Transverse colon (tissue), 4 donors: ENCODE measurements around the gene SLC6A16.
"Not testable (repeated sequence)": the region's sequence is repeated elsewhere in the genome, so short reads cannot be mapped to it uniquely, and the experiment has no call there.

ENCODE experiments used
- EP300 ChIP-seq: sonication (generic); formaldehyde crosslinking; IDR thresholded peaks from one replicate; pipeline ENCODE4 v1.6.1; 2017; ENCODE audit warnings: antibody characterized with exemption, low read depth
- POLR2AphosphoS5 ChIP-seq, 3 donors: sonication (generic); formaldehyde crosslinking; IDR thresholded peaks; one replicate each; pipeline ENCODE4 v1.6.1; 2016; ENCODE audit warnings: antibody characterized with exemption in 3 of 3
- TF ChIP-seq, protein P1 (sequence below), 5 experiments: fragments of 200-600 bp in 3 of 5; fragments of 450-650 bp in 2 of 5; sonication (generic) in 3 of 5; IDR thresholded peaks; 1 replicate in 2 of 5; 2 replicates in 3 of 5; pipeline ENCODE4 v1.5.1; 2016 to 2017; ENCODE audit warnings: antibody characterized with exemption in 5 of 5, inconsistent platforms in 3 of 5, mild to moderate bottlenecking in 2 of 5, moderate library complexity in 1 of 5

DNA sequence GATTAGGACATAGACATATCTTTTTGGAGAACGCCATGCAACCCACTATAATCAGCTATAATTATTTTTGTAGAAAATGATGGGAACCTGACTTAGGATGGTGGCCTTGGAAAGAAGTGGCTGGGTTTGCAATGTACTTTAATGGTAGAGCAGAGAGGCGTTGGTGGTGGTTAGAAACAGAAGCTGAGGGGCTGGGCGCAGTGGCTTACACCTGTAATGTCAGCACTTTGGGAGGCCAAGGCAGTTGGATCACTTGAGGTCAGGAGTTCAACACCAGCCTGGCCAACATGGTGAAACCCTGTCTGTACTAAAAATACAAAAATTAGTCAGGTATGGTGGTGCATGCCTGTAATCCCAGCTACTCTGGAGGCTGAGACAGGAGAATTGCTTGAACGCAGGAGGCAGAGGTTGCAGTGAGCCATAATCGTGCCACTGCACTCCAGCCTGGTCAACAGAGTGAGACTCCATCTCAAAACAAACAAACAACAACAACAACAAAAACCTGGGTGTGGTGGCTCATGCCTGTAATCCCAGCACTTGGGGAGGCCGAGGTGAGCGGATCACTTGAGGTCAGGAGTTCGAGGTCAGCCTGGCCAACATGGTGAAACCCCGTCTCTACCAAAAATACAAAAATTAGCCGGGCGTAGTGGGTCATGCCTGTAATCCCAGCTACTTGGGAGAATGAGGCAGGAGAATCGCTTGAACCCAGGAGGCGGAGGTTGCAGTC is 7.9 kb upstream of the SLC6A16 start:
- TF ChIP-seq, protein P1, sequence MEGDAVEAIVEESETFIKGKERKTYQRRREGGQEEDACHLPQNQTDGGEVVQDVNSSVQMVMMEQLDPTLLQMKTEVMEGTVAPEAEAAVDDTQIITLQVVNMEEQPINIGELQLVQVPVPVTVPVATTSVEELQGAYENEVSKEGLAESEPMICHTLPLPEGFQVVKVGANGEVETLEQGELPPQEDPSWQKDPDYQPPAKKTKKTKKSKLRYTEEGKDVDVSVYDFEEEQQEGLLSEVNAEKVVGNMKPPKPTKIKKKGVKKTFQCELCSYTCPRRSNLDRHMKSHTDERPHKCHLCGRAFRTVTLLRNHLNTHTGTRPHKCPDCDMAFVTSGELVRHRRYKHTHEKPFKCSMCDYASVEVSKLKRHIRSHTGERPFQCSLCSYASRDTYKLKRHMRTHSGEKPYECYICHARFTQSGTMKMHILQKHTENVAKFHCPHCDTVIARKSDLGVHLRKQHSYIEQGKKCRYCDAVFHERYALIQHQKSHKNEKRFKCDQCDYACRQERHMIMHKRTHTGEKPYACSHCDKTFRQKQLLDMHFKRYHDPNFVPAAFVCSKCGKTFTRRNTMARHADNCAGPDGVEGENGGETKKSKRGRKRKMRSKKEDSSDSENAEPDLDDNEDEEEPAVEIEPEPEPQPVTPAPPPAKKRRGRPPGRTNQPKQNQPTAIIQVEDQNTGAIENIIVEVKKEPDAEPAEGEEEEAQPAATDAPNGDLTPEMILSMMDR (IDR thresholded peaks at IDR 0.05), result not testable (repeated sequence)
- TF ChIP-seq EP300; POLR2AphosphoS5 (IDR thresholded peaks at IDR 0.05): not testable (repeated sequence)
